Prostate gland (tissue), 2 donors: ENCODE results near the gene STAB1. TPM values are rescaled to one million over a fixed set of nuclear protein-coding genes. Genes with fewer than 3 reads are reported as not detected.
"Not testable (repeated sequence)": the region's sequence is repeated elsewhere in the genome, so short reads cannot be mapped to it uniquely, and the experiment has no call there.

ENCODE experiments used
- DNase-seq: peaks from one replicate; pipeline ENCODE4 v3.0.0-alpha.2; 2019; ENCODE audit warnings: low spot score
- H3K27ac ChIP-seq, 2 donors: fragments of 200-600 bp; sonication (generic); 2 replicates each; pipeline ENCODE4 v1.5.1; 2017 to 2019
- H3K27me3 ChIP-seq: fragments of 200-600 bp; sonication (generic); replicated peaks from 2 replicates; pipeline ENCODE4 v1.5.1; 2019; ENCODE audit not compliant: insufficient read depth
- H3K36me3 ChIP-seq, 2 donors: fragments of 200-600 bp; sonication (generic); 1 replicate in 1 of 2; 2 replicates in 1 of 2; pipeline versions ENCODE4 v1.5.1 to v1.8.1; 2017 to 2019
- H3K4me1 ChIP-seq: fragments of 200-600 bp; sonication (generic); replicated peaks from 2 replicates; pipeline ENCODE4 v1.5.1; 2019
- H3K4me3 ChIP-seq, 2 donors: fragments of 200-600 bp; sonication (generic); 2 replicates each; pipeline ENCODE4 v1.5.1; 2017 to 2019
- H3K9me3 ChIP-seq: fragments of 200-600 bp; sonication (generic); 2 replicates; pipeline ENCODE4 v1.5.1; 2017
- POLR2A ChIP-seq: fragments of 450-650 bp; IDR thresholded peaks from one replicate; pipeline ENCODE4 v1.6.1; 2016; ENCODE audit warnings: antibody characterized with exemption, mild to moderate bottlenecking
- POLR2AphosphoS5 ChIP-seq: sonication (generic); formaldehyde crosslinking; IDR thresholded peaks from one replicate; pipeline ENCODE4 v1.6.1; 2017; ENCODE audit warnings: antibody characterized with exemption
- WGBS: methylation state at CpG from one replicate; pipeline ENCODE4 v1.1.5; 2018; 5-methylcytosine and 5-hydroxymethylcytosine counted together
- intact Hi-C: fragments of 100-400 bp; cut with DNase I; formaldehyde crosslinking; loops from one replicate; pipeline ENCODE4 v1.14.2; 2022
- total RNA-seq, 2 donors: library from RNA; depleted of rRNA; stranded (reverse); fragments of >200 nt; gene quantifications; one replicate each; pipeline ENCODE4 v1.1.0, GENCODE V29; 2016
- TF ChIP-seq, protein P1 (sequence below), 4 experiments: fragments of 200-600 bp in 2 of 4; fragments of 450-650 bp in 2 of 4; sonication (generic) in 2 of 4; IDR thresholded peaks; 1 replicate in 3 of 4; 2 replicates in 1 of 4; pipeline ENCODE4 v1.5.1; 2016 to 2019; ENCODE audit warnings: antibody characterized with exemption in 4 of 4, mild to moderate bottlenecking in 2 of 4, moderate library complexity in 2 of 4

STAB1 gene
- total RNA-seq, 2 donors from 2014 or later = 21.8 to 68.6 TPM

DNA sequence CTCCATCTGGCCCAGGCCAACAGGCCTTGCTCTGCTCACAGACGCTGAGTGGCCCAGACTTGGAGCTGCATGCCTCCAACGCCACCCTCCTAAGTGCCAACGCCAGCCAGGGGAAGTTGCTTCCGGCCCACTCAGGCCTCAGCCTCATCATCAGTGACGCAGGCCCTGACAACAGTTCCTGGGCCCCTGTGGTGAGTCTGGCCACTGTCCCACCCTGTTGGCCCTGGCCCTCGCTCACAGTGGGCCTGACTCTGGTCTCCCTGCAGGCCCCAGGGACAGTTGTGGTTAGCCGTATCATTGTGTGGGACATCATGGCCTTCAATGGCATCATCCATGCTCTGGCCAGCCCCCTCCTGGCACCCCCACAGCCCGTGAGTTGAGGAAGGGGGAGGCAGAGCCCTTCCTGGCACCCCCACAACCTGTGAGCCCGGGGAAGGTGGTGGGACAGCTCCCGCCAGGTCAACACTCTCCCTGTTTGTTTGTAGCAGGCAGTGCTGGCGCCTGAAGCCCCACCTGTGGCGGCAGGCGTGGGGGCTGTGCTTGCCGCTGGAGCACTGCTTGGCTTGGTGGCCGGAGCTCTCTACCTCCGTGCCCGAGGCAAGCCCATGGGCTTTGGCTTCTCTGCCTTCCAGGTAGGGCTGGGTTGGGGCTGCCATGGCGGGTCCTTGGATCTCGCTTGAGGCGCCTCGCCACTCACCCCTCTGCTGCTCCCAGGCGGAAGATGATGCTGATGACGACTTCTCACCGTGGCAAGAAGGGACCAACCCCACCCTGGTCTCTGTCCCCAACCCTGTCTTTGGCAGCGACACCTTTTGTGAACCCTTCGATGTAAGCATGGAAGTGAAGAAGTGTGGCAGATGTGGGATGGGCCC lies 28.5 kb downstream of the STAB1 start:
- intact Hi-C loops = no loop called here
- H3K9me3 ChIP-seq = no peaks in the 10 kb centered on the region
- H3K36me3 ChIP-seq = no peaks in the 10 kb centered on the region
- no peak overlapping the region for H3K4me3 ChIP-seq
- H3K4me1 ChIP-seq = no peaks in the 10 kb centered on the region
- TF ChIP-seq, protein P1, sequence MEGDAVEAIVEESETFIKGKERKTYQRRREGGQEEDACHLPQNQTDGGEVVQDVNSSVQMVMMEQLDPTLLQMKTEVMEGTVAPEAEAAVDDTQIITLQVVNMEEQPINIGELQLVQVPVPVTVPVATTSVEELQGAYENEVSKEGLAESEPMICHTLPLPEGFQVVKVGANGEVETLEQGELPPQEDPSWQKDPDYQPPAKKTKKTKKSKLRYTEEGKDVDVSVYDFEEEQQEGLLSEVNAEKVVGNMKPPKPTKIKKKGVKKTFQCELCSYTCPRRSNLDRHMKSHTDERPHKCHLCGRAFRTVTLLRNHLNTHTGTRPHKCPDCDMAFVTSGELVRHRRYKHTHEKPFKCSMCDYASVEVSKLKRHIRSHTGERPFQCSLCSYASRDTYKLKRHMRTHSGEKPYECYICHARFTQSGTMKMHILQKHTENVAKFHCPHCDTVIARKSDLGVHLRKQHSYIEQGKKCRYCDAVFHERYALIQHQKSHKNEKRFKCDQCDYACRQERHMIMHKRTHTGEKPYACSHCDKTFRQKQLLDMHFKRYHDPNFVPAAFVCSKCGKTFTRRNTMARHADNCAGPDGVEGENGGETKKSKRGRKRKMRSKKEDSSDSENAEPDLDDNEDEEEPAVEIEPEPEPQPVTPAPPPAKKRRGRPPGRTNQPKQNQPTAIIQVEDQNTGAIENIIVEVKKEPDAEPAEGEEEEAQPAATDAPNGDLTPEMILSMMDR (IDR thresholded peaks at IDR 0.05) = no peak
- no peak overlapping the region for H3K27ac ChIP-seq
- WGBS = 93% methylated on average over 26 of the region's 26 CpGs
- H3K27me3 ChIP-seq = no peaks in the 10 kb centered on the region
- no peak for DNase-seq

DNA sequence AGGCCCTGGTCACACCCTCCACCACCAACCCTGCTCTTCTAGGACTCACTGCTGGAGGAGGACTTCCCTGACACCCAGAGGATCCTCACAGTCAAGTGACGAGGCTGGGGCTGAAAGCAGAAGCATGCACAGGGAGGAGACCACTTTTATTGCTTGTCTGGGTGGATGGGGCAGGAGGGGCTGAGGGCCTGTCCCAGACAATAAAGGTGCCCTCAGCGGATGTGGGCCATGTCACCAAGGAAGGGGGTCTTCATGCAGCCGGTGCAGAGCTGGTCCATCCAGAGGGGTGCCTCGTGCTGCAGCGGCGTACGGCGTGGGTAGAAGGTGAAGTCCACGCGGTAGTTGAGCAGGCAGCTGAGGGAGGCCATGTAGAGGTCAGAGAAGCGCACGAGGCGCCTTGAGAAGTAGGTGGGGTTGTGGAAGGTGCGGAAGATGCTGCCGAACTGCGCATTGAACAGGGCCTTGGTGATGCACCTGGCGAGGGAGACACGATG lies 29.2 kb downstream of the STAB1 start:
- WGBS = 85% methylated on average over 18 of the region's 18 CpGs
- TF ChIP-seq POLR2A (no peak), POLR2AphosphoS5 (no peak)
- TF ChIP-seq, protein P1 (IDR thresholded peaks at IDR 0.05) = no peak
- Histone ChIP-seq H3K27ac (peak overlapping the region; percentile 43 to 74), H3K4me1 (no peaks in the 10 kb centered on the region), H3K27me3 (no peaks in the 10 kb centered on the region), H3K36me3 (no peaks in the 10 kb centered on the region), H3K9me3 (no peaks in the 10 kb centered on the region), H3K4me3 (no peak overlapping the region)
- intact Hi-C loops = no loop called here
- no peak for DNase-seq

DNA sequence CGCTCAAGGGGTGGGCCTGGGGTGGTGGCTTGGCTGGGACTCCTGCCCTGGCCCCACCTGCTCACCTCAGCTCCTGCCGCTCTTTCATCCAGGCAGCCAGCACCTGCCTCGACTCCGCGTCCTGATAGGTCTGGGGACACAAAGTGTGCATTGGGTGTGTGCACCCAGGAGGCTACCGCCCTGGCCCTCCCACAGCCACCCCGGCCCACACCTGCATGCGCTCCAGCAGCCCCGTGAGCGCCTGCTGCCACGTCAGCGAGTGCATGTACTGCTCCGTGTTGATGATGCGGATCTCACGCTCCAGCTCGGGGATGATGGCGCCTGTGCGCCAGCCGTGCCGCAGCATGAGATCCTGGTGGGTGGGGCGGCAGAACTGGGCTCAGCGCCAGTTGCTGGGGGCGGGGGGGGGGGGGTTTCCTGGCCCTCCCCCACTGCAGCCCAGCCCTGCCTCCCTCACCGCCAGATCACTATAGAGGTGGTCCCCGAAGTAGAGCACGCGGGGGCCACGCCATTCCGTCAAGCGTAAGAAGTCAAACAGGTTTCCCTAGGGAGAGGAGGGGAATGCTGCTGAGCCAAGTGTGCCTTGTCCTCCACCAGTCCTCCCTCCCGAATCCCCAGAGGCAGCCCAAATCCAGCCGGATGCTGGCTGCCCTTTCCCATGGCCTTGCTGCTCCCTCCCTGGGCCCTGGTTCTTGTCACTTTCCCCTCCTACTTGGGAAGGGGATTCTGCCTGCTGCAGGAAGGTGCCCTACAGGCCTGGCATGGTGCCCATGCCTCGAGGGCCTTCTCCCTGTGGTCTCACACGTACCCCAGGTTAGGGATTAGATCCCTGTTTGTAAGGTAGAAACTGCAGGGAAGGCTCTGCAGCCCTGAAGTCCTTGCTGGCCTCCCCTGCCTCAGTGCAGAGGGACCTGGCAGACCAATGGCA lies 29.9 kb downstream of the STAB1 start:
- Histone ChIP-seq H3K27ac (peak overlapping the region; percentile 43 to 74), H3K4me3 (peak overlapping the region in 1 of 2 donors; percentile 7), H3K36me3 (no peaks in the 10 kb centered on the region), H3K9me3 (no peaks in the 10 kb centered on the region), H3K4me1 (no peaks in the 10 kb centered on the region), H3K27me3 (no peaks in the 10 kb centered on the region)
- intact Hi-C loops = no loop called here
- TF ChIP-seq, protein P1 (IDR thresholded peaks at IDR 0.05) = no peak
- TF ChIP-seq POLR2AphosphoS5 = peak; percentile 54
- TF ChIP-seq POLR2A = no peak
- DNase-seq = peak; percentile 57
- WGBS = 24% methylated on average over 32 of the region's 34 CpGs

DNA sequence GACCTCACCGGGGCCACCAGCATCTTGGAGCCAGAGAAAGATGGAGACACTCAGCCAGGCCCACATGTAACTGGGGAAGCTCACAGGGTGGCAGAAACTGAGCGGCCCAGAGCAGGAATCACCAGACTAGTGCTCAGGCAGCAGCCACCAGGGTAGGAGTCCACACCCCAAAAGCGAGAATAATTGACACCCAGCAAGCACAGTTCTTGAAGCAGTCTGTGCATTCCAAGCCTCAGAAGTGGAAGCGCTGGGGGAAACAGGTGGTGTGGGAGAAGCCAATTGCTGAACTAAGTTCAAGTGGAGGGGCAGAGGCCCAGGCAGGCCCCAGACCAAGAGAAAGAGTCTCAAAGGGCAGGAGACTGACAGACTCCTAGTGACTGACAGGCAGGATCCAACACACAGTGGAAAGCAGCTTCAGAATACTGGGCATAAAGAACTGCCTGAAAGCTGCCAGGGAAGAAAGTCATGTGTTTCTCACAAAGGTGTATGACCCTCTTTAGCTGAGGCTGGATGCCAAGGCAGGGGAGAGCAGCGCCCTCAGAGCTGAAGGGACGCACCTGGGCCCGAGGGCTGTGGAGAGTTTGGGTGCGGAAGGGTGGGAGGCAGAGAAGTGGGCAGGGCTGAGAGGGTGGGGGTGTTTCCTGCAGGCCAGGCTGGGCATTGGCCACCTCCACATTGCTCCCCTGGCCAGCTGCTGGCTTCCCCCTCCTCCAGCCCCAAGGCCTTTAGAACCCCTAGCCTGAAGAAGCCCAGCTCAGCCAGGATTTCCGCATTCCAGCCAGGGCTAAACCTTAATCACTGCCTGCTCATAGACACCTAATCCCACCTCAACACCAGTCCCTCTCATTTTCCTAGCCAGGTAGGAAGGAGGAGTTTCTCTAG lies 30.8 kb downstream of the STAB1 start:
- H3K4me3 ChIP-seq = no peak overlapping the region
- H3K36me3 ChIP-seq = no peaks in the 10 kb centered on the region
- DNase-seq = no peak
- no peaks in the 10 kb centered on the region for H3K27me3 ChIP-seq
- H3K9me3 ChIP-seq = no peaks in the 10 kb centered on the region
- peak overlapping the region; percentile 43 to 74 for H3K27ac ChIP-seq
- TF ChIP-seq POLR2AphosphoS5 (no peak), POLR2A (no peak)
- TF ChIP-seq, protein P1 (IDR thresholded peaks at IDR 0.05) = no peak
- WGBS = 59% methylated on average over 9 of the region's 9 CpGs
- peaks cover 3% of the 10 kb centered on the region for H3K4me1 ChIP-seq
- intact Hi-C loops = no loop called here

DNA sequence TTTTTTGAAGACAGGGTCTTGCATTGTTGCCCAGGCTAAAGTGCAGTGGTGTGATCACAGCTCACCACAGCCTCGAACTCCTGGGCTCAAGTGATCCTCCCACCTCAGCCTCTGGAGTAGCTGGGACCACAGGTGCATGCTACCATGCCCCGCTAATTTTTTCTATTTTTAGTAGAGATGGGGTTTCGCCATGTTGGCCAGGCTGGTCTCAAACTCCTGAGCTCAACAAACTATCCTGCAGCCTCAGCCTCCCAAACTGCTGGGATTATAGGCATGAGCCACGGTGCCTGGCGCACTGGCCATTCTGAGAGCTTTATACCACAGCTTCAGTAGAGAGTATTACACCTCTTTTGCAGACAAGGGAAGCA lies 31.5 kb downstream of the STAB1 start:
- peak overlapping the region; percentile 43 to 74 for H3K27ac ChIP-seq
- DNase-seq, H3K9me3 ChIP-seq, H3K4me1 ChIP-seq, intact Hi-C loops, H3K36me3 ChIP-seq, H3K27me3 ChIP-seq, H3K4me3 ChIP-seq: not testable (repeated sequence)
- 88% methylated on average over 5 of the region's 5 CpGs for WGBS
